Measurements from ENCODE around the gene PTBP1. TPM values are rescaled to one million over a fixed set of nuclear protein-coding genes. Genes with fewer than 3 reads are reported as not detected.

The PTBP1 gene
- total RNA-seq, 1 experiment from 2014 or later: 712 TPM

- Mint-ChIP-seq H3K27me3 (ENCODE audit: low read depth) (peaks cover 43% of the 10 kb centered on the region), H3K9me3 (peaks cover 0 to 2% of the 10 kb centered on the region in 2 experiments; a peak in 1 of 5 replicates), H3K36me3 (ENCODE audit: insufficient read depth in 1 of 3, low read depth in 3 of 3) (no peaks in the 10 kb centered on the region), H3K4me1 (peaks cover 0 to 7% of the 10 kb centered on the region in 2 experiments; a peak in 1 of 4 replicates), H3K4me3 (peak within 1 kb of the TSS; percentile 30 to 44; a peak in 3 of 5 replicates), H3K27ac (no peak within 1 kb of the TSS)
- H2BK20ac ChIP-seq (ENCODE audit: low read depth, low read length, poor library complexity, severe bottlenecking): no peak within 1 kb of the TSS
- no peak for DNase-seq
- no peaks in the 10 kb centered on the region for H3K4me1 ChIP-seq (ENCODE audit: insufficient read depth, low read length)
- H4K20me1 ChIP-seq (ENCODE audit: control insufficient read depth, insufficient read depth, insufficient read length): no peaks in the 10 kb centered on the region
- no peak within 1 kb of the TSS for H4K91ac ChIP-seq (ENCODE audit: insufficient read length, low read depth, low read length)
- H3K9me3 ChIP-seq (ENCODE audit: control insufficient read depth, low read depth, low read length): no peaks in the 10 kb centered on the region
- H3K27ac ChIP-seq (ENCODE audit: insufficient read length, low read depth, low read length): no peak within 1 kb of the TSS
- peaks cover 3% of the 10 kb centered on the region for H3K23me2 ChIP-seq (ENCODE audit: insufficient read length, low read depth, low read length, poor library complexity, severe bottlenecking)
- no peak within 1 kb of the TSS for H2BK12ac ChIP-seq (ENCODE audit: insufficient read length, low read depth, low read length)
- H2BK15ac ChIP-seq (ENCODE audit: low read depth, low read length): no peak within 1 kb of the TSS
- no peak within 1 kb of the TSS for H4K5ac ChIP-seq (ENCODE audit: insufficient read length, low read depth, low read length)
- H3T11ph ChIP-seq (ENCODE audit: low read length): no peak within 1 kb of the TSS
- no peaks in the 10 kb centered on the region for H3K79me1 ChIP-seq (ENCODE audit: insufficient read depth, low read depth, low read length, poor library complexity, severe bottlenecking)
- TF ChIP-seq CTCF (conservative IDR thresholded peaks at IDR 0.05): no peak
- no peak within 1 kb of the TSS for H2BK5ac ChIP-seq (ENCODE audit: insufficient read length, low read length)
- H2AFZ ChIP-seq (ENCODE audit: low read length): no peak within 1 kb of the TSS
- H3K27me3 ChIP-seq (ENCODE audit: insufficient read depth, low read length): peaks cover 3% of the 10 kb centered on the region; the same call in 1 of the 2 replicates
- no peak within 1 kb of the TSS for H3K18ac ChIP-seq (ENCODE audit: insufficient read length, low read depth, low read length)
- no peak within 1 kb of the TSS for H3K23ac ChIP-seq (ENCODE audit: insufficient read length, low read depth, low read length)
- no peak within 1 kb of the TSS for H4K8ac ChIP-seq (replicated peaks; ENCODE audit: insufficient read length, low read depth, low read length)
- no peak within 1 kb of the TSS for H3K56ac ChIP-seq (ENCODE audit: insufficient read length, low read depth, low read length)
- H3K4me2 ChIP-seq (ENCODE audit: insufficient read depth, insufficient read length, low read length): peak within 1 kb of the TSS; percentile 22
- no peak within 1 kb of the TSS for H3K9ac ChIP-seq (ENCODE audit: extremely low read depth, insufficient read length, low read length)
- no peaks in the 10 kb centered on the region for H3K79me2 ChIP-seq (ENCODE audit: insufficient read depth, low read length)
- H3K14ac ChIP-seq (ENCODE audit: insufficient read depth, low read length): peak within 1 kb of the TSS; percentile 8; the same call in 1 of the 2 replicates
- H3K4ac ChIP-seq (ENCODE audit: low read depth, low read length): no peak within 1 kb of the TSS
- H2AK5ac ChIP-seq (ENCODE audit: insufficient read length, low read length): no peak within 1 kb of the TSS
- no peak within 1 kb of the TSS for H2BK120ac ChIP-seq (ENCODE audit: low read depth, low read length, poor library complexity, severe bottlenecking)
- WGBS (ENCODE audit: extremely low coverage, insufficient read length, low lambda C conversion rate): no CpG with 5 or more reads among the region's 24 CpGs
Measured at GRCh38 chr19:858868-859843, 61.9 kb downstream of the PTBP1 start, which contains the start of gene CFD. CFD (plus strand) TSS chr19:859664; CDS start chr19:859690, 26 bp downstream.

All from H9 (cell line).